Keratinocyte (primary cell): ENCODE results near the gene RUNX1. TPM values are rescaled to one million over a fixed set of nuclear protein-coding genes. Genes with fewer than 3 reads are reported as not detected.

ENCODE experiments used
- DNase-seq: peaks from one replicate; pipeline ENCODE4 v3.0.0-alpha.2; 2011; ENCODE audit warnings: low read depth, missing footprints, low spot score
- FAIRE-seq: peaks from 2 replicates; lab custom pipeline; 2011; peaks lifted over from hg19 to GRCh38; lab: Jason Lieb, UNC
- H2AFZ ChIP-seq: 2 replicates; pipeline ENCODE4 v1.6.0; 2012; ENCODE audit warnings: low read length, control low read depth, inconsistent platforms; ENCODE audit not compliant: control insufficient read depth
- H3K27ac ChIP-seq: 2 replicates; pipeline ENCODE4 v1.5.1; 2011; ENCODE audit warnings: low read length; ENCODE audit not compliant: control insufficient read depth, insufficient read depth
- H3K27me3 ChIP-seq: 3 replicates; pipeline ENCODE4 v1.6.0; 2011; ENCODE audit warnings: low read length; ENCODE audit not compliant: control insufficient read depth, insufficient read depth; ENCODE audit errors: extremely low read depth
- H3K36me3 ChIP-seq, 2 experiments: 2 replicates in 1 of 2; 3 replicates in 1 of 2; pipeline ENCODE4 v1.5.1; 2011; ENCODE audit warnings: low read length in 2 of 2, mild to moderate bottlenecking in 1 of 2; ENCODE audit not compliant: control insufficient read depth in 2 of 2, insufficient read depth in 2 of 2; ENCODE audit errors: extremely low read depth in 1 of 2
- H3K4me1 ChIP-seq: 3 replicates; pipeline ENCODE4 v1.5.1; 2011; ENCODE audit warnings: low read length; ENCODE audit not compliant: control insufficient read depth, insufficient read depth; ENCODE audit errors: extremely low read depth
- H3K4me2 ChIP-seq: 3 replicates; pipeline ENCODE4 v1.6.0; 2011; ENCODE audit warnings: low read depth, low read length; ENCODE audit not compliant: control insufficient read depth, insufficient read depth; ENCODE audit errors: extremely low read depth
- H3K4me3 ChIP-seq, 3 experiments: fragments of 200-600 bp in 1 of 3; sonication (generic) in 1 of 3; 2 replicates in 2 of 3; 3 replicates in 1 of 3; pipeline ENCODE4 v1.5.1; 2011 to 2016; ENCODE audit warnings: low read length in 3 of 3, mild to moderate bottlenecking in 3 of 3, control low read depth in 2 of 3, inconsistent platforms in 1 of 3, low read depth in 1 of 3, mixed read lengths in 1 of 3, mixed run types in 1 of 3, moderate library complexity in 1 of 3; ENCODE audit not compliant: control insufficient read depth in 2 of 3, insufficient read depth in 2 of 3; ENCODE audit errors: extremely low read depth in 1 of 3
- H3K79me2 ChIP-seq: 2 replicates; pipeline ENCODE4 v1.6.0; 2012; ENCODE audit warnings: low read length; ENCODE audit not compliant: control insufficient read depth, insufficient read depth
- H3K9ac ChIP-seq: 3 replicates; pipeline ENCODE4 v1.6.0; 2011; ENCODE audit warnings: low read length; ENCODE audit not compliant: control insufficient read depth, insufficient read depth; ENCODE audit errors: extremely low read depth
- H3K9me1 ChIP-seq: 3 replicates; pipeline ENCODE4 v1.6.0; 2011; ENCODE audit warnings: low read length; ENCODE audit not compliant: control insufficient read depth, insufficient read depth; ENCODE audit errors: extremely low read depth
- H3K9me3 ChIP-seq: 2 replicates; pipeline ENCODE4 v1.5.1; 2012; ENCODE audit warnings: low read depth, low read length; ENCODE audit not compliant: control insufficient read depth
- H4K20me1 ChIP-seq: 3 replicates; pipeline ENCODE4 v1.6.0; 2011; ENCODE audit warnings: low read length; ENCODE audit not compliant: control insufficient read depth, insufficient read depth; ENCODE audit errors: extremely low read depth
- CTCF ChIP-seq, 3 experiments: IDR thresholded peaks in 1 of 3; conservative IDR thresholded peaks in 1 of 3; optimal IDR thresholded peaks in 1 of 3; 2 replicates in 2 of 3; 3 replicates in 1 of 3; pipeline versions ENCODE3 to v1.5.1; 2011; ENCODE audit warnings: low read length in 3 of 3, mild to moderate bottlenecking in 3 of 3, moderate library complexity in 2 of 3, control low read depth in 1 of 3, inconsistent platforms in 1 of 3; ENCODE audit not compliant: insufficient read depth in 2 of 3; ENCODE audit errors: extremely low read depth in 1 of 3
- EZH2 ChIP-seq: IDR thresholded peaks from one replicate; pipeline ENCODE4 v1.6.1; 2012; ENCODE audit warnings: inconsistent platforms, mild to moderate bottlenecking, low read length, moderate library complexity
- dilution Hi-C: fragments of 300-500 bp; cut with MboI; formaldehyde crosslinking; loops from one replicate; pipeline ENCODE4 v1.7.0; 2020; ENCODE audit warnings: low sequenced_read_pairs; ENCODE audit not compliant: extremely low pct_ligation_motif_present
- polyA plus RNA-seq, 5 experiments: library from polyadenylated mRNA; depleted of rRNA in 3 of 5; stranded (reverse) in 3 of 5; stranded (forward) in 1 of 5; unstranded in 1 of 5; fragments of >200 nt; gene quantifications; 1 replicate in 1 of 5; 2 replicates in 3 of 5; 3 replicates in 1 of 5; pipeline versions ENCODE4 v1.2.1 to v1.2.3, GENCODE V29; 2011 to 2012; ENCODE audit warnings: missing spikeins in 2 of 5, low read depth in 1 of 5, low replicate concordance in 1 of 5

RUNX1 gene
- polyA plus RNA-seq, 1 donor (not counting 4 experiments of a cell fraction or from before 2014, with no cell fraction given), result 44.9 TPM

DNA sequence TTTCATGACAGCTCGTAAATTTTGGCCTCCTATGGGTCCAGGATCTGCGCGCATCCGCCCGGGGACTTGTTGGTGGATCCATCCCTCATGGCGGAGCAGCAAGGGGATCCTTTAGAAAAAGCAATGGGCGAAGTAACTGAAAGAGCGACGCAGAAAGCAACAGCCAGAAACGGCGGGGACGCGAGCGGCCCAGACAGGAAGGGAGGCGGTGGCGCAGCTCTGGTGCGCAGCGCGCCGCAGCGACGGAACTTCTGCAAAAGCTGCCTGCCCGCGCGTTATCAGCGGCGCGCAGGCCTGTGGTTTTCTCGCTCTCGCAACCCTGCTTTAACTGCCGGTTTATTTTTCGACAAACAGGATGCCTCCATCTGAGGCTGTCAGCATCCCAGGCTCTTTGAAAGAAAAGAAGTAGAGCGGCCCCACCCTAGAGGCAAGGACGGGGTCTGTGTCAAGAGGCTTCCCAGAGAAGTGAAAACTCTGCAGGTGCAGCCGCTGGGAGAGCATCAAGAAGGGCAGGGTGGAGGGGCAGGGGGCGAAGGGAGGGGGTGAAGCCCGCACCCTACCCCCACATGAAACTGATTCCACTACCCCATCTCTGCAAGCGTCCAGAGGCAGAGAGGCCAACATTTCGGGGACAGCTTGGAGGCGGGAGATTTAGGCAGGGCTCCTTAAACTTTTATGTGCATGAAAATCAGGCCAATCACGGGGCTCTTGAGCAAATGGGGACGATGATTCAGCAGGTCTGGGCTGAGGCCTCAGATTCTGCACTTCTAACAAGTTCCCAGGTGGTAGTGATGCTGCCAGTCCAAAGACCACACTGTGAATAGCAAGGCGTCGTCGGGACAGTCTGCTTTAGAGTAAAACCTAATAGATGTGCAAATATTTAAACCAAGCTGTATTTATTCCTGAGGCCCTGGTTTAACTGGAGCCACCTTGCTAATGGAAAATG lies 22.2 kb downstream of the RUNX1 start:
- H3K9me1 ChIP-seq, result no peaks in the 10 kb centered on the region
- dilution Hi-C loops, result no loop called here
- H4K20me1 ChIP-seq, result no peaks in the 10 kb centered on the region
- peaks cover 10% of the 10 kb centered on the region for H3K4me1 ChIP-seq
- H3K4me2 ChIP-seq, result peak overlapping the region; percentile 76
- peak; percentile 13 for FAIRE-seq
- no peak overlapping the region for H3K9ac ChIP-seq
- H3K4me3 ChIP-seq, result peak overlapping the region in 1 of 3 experiments; percentile 25
- no peaks in the 10 kb centered on the region for H3K27me3 ChIP-seq
- H3K27ac ChIP-seq, result no peak overlapping the region
- no peaks in the 10 kb centered on the region for H3K9me3 ChIP-seq
- no peak for DNase-seq
- TF ChIP-seq CTCF (optimal IDR thresholded peaks at IDR 0.05 in 1 of 3, IDR thresholded peaks at IDR 0.05 in 1 of 3, conservative IDR thresholded peaks at IDR 0.05 in 1 of 3; ENCODE audit: extremely low read depth in 1 of 3, insufficient read depth in 2 of 3, low read length in 3 of 3) (peak in 1 of 3 experiments; percentile 9), EZH2 (no peak)
- H3K79me2 ChIP-seq, result no peaks in the 10 kb centered on the region
- peak overlapping the region; percentile 70 for H2AFZ ChIP-seq
- no peaks in the 10 kb centered on the region for H3K36me3 ChIP-seq

DNA sequence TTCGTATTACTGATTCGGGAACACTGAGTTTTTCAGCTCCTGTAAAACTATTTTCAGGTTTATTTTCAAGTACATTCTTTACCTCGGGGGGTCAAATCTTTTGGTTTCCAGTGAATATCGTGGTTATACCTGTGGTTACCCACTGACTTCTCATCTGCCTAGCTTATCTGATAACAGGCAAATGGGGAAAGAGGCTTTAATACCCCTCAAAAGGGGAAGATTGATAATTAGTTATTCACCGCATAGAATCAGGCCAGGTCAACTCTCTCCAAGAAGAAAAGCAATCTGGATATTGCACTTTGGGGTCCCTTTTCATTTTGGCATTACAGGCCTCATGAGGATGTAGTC lies 23.0 kb downstream of the RUNX1 start:
- H4K20me1 ChIP-seq, result no peaks in the 10 kb centered on the region
- H3K9ac ChIP-seq, result no peak overlapping the region
- DNase-seq (no peak), FAIRE-seq (no peak)
- no peak overlapping the region for H3K4me3 ChIP-seq
- no peaks in the 10 kb centered on the region for H3K9me3 ChIP-seq
- no peak overlapping the region for H2AFZ ChIP-seq
- no peak overlapping the region for H3K27ac ChIP-seq
- peak overlapping the region; percentile 76 for H3K4me2 ChIP-seq
- no peaks in the 10 kb centered on the region for H3K9me1 ChIP-seq
- TF ChIP-seq CTCF (optimal IDR thresholded peaks at IDR 0.05 in 1 of 3, IDR thresholded peaks at IDR 0.05 in 1 of 3, conservative IDR thresholded peaks at IDR 0.05 in 1 of 3; ENCODE audit: extremely low read depth in 1 of 3, insufficient read depth in 2 of 3, low read length in 3 of 3) (no peak), EZH2 (no peak)
- H3K36me3 ChIP-seq, result no peaks in the 10 kb centered on the region
- no peaks in the 10 kb centered on the region for H3K79me2 ChIP-seq
- H3K4me1 ChIP-seq, result peaks cover 18% of the 10 kb centered on the region
- no peaks in the 10 kb centered on the region for H3K27me3 ChIP-seq
- dilution Hi-C loops, result no loop called here
